ENCODE results near the gene KRTAP10-10.
"Not testable (repeated sequence)": the region's sequence is repeated elsewhere in the genome, so short reads cannot be mapped to it uniquely, and the experiment has no call there.

The KRTAP10-10 gene

DNA sequence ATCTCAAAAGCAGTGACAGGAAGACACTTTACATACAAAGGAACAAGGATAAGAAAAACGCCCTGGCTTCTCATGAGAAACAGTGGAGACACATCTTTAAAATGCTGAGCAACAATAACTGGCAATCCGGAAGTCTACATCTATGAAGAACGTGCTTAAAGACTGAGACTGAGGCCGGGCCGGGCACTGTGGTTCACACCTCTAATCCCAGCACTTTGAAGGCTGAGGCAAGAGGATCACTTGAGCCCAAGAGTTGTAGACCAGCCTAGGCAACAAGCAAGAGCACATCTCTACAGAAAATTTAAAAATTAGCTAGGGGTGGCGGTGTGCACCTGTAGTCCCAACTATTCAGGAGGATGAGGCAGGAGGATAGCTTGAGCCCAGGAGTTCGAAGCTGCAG lies 46.9 kb downstream of the KRTAP10-10 start:
- no peak for DNase-seq (ENCODE audit: low spot score)

DNA sequence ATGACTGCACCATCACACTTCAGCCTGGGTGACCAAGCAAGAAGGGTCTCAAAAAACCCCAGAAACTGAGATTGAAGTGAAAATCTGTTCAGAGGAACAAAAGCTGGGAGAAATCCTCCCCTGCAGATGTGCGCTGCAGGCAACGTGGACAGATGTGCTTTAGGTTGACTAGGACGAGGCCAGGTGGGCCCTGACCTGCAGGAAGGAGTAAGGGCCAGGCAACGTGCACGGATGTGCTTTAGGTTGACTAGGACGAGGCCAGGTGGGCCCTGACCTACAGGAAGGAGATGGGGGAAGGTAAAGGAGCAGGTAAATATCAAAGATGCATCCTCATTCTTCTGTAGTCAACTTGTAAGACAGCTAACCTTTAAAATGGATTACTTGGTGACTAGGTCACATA lies 47.3 kb downstream of the KRTAP10-10 start:
- DNase-seq (ENCODE audit: low spot score) = no peak

DNA sequence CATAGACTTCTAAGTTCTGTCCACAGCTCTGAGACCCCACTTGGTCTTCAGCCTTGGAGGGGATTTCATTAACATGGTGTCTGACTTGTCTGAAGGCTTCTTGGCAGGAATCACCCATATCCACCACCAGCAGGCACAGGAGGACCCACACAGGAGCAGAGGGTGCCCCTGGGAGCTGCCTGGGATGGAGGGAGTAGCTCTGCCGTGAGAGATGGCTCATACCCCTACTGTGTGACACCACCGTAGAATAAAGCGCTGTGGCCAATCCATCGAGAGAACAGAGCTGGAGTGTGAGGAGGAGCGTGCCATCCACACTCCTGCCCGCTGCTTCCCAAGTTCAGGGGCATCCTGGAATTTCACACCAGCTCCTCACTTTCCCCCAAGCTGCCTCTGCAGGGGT lies 47.9 kb downstream of the KRTAP10-10 start:
- DNase-seq (ENCODE audit: low spot score) = not testable (repeated sequence)

- DNase-seq (ENCODE audit: low spot score) = no peak
Observed at GRCh38 chr21:44686000-44686781, 49.0 kb downstream of the KRTAP10-10 start.

DNA sequence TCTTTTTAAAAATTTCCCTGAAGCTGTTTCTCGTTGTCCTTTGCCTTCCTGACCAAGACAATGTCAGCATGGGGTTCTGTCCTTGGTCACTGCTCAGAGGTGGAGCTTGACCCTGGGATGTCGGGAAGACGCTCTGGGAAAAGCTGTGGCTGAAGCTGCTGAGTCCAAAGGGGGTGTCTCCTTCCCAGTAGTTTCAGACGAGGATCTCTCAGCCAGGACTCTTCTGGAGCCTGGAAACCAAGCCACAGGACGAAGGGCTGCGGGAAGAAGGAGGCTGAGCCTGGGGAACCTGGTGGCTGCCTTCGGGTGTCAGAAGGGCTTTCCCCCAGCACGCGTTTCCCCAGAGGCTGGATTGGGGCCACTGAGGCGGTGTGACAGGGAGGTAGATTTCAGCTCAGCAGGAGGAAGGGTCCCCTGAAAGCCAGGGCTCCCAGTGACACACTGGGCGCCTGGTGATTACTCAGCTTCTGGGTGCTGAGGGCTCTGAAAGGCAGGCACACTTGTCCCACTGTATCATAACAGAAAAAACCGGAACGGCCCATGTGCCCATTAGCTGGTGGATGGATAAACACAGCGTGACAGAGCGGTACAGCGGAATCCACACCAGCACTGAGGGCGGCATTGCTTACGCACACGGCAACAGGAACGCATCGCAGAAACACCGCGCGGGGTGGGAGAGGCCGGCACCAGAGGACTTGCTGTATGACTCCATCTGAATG lies 49.8 kb downstream of the KRTAP10-10 start:
- no peak for DNase-seq (ENCODE audit: low spot score)

DNA sequence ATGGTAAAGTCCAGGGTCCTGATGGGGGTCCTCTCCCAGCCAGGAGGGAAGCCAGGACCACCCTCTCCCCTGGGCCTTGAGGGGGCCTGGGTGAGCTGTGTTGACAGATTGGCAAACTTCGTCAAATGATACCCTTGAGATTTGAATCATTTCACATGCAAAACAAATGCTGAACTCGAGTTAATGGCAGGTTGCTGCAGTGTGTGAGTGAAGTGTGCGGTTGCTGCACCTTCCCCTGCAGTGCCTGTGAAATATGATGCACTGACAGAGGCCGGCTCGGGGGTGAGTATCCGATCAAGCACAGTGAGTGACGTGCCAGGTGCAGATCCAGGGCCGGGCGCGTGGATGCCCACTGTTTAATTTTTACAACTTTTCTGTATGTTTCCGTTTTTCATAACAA lies 50.5 kb downstream of the KRTAP10-10 start:
- DNase-seq (ENCODE audit: low spot score) = no peak
